Activated CD4-positive, alpha-beta T cell treated with anti-CD3 and anti-CD28 coated beads, Interleukin-2, Interleukin-6, amounts not matched to agents 100 ng/mL and 50 ng/mL, durations not matched to agents 16 hours and 8 hours (primary cell): ENCODE measurements around the gene TMEM222.
"Not testable (repeated sequence)": the region's sequence is repeated elsewhere in the genome, so short reads cannot be mapped to it uniquely, and the experiment has no call there.

Experiments
- DNase-seq: peaks from one replicate; pipeline ENCODE4 v3.0.0-alpha.2; 2020

TMEM222 gene, protein sequence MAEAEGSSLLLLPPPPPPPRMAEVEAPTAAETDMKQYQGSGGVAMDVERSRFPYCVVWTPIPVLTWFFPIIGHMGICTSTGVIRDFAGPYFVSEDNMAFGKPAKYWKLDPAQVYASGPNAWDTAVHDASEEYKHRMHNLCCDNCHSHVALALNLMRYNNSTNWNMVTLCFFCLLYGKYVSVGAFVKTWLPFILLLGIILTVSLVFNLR

GRCh38 chr1:27321813-27322568 is at the start of gene TMEM222:
Gene TMEM222 (plus strand): TSS chr1:27322163. CDS start chr1:27322198, 35 bp downstream.
- peak; percentile 98 for DNase-seq

GRCh38 chr1:27274204-27274603 is 47.8 kb upstream of the TMEM222 start:
- no peak for DNase-seq

DNA sequence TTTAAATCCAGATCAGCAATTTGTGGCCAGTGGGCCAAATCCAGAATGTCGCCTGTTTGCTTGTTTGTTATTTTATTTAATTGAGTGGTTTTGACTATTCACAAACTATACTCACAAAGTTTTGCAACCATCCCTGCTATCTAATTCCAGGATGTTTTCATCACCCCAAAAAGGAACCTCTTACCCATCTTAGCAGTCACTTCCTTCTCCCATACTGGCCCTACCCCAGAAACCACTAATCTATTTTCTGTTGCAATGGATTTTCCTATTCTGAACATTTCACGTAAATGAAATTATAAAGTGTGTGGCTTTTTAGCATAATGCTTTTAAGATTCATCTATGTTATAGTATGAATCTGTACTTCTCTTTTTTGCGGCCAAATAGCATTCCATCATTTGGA is 46.3 kb upstream of the TMEM222 start:
- DNase-seq: no peak

DNA sequence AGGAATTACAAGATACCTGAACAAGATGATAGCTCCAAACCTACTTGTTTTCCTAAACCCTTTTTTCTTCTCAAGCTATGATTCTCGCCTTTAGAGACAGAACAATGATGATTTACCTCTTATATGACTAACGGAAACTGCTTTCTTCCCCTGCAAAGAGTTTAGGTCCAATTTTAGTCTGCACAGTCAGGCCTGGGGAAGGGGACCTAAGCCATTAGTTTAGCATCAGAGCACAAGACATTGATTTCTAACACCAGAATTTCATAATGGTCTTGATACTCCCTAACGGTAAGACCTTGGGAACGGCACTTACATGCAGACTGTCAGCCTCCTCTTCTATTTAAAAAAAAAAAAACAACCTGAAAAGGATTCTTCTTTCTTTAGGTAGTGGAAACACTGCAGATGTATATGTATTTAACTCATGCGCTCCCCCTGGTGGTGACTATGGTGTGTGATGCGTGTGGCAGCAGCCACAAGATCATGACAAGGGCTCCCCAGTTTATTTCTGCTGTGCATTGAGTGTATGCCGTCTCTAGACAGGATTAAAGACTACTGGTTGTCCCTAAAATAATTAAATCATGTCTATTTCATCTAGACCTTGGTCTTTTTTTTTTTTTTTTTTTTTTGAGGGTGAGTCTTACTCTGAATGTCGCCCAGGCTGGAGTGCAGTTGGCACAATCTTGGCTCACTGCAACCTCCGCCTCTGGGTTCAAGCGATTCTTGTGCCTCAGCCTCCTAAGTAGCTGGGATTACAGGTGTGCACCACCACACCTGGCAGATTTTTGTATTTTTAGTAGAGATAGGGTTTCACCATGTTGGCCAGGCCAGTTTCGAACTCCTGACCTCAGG is 37.3 kb upstream of the TMEM222 start:
- DNase-seq: peak; percentile 89

DNA sequence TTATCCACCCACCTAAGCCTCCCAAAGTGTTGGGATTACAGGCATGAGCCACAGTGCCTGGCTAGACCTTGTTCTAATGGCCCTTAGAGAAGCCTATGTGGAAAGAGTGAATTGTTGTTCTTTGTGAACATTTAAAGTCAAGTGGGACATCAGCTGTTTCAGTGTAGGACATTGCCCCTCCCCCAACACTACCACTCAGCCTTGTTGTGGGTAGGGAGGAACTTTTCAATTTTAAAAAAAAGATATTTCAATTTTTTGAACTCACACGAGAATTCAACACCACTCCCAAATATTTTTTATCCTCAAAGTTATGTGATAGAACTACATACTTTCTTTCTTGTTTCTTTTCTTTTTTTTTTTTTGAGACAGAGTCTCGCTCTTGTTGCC is 36.7 kb upstream of the TMEM222 start:
- no peak for DNase-seq

GRCh38 chr1:27285821-27286220 is 36.1 kb upstream of the TMEM222 start:
- DNase-seq: not testable (repeated sequence)

DNA sequence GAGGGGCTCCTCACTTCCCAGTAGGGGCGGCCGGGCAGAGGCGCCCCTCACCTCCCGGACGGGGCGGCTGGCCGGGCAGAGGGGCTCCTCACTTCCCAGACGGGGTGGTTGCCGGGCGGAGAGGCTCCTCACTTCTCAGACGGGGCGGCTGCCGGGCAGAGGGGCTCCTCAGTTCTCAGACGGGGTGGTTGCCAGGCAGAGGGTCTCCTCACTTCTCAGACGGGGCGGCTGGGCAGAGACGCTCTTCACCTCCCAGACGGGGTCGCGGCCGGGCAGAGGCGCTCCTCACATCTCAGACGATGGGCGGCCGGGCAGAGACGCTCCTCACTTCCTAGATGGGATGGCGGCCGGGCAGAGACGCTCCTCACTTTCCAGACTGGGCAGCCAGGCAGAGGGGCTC is 32.8 kb upstream of the TMEM222 start:
- not testable (repeated sequence) for DNase-seq

DNA sequence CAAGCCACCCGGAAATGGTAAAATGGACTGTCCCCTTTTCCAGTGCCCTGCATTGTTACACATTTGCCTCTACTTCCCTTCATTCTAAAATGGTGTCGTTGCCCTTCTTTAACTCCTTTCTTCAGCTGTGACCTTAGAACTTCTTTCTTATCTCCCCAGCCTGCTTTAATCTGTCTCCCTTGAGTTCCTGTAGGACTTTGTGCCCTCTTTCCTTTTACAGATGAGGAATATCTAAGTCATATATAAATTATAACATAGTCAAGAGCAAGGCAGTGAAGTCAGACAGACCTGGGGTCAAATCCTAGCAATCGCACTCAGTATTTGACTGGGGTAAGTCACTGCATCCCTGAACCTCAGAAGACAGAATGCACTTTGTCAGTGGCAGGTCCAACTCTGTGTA is 31.4 kb upstream of the TMEM222 start:
- no peak for DNase-seq

GRCh38 chr1:27292106-27292505 is 29.9 kb upstream of the TMEM222 start:
- DNase-seq: no peak

- DNase-seq: no peak
These were observed 28.0 kb upstream of the TMEM222 start for GRCh38 chr1:27293915-27294314.

DNA sequence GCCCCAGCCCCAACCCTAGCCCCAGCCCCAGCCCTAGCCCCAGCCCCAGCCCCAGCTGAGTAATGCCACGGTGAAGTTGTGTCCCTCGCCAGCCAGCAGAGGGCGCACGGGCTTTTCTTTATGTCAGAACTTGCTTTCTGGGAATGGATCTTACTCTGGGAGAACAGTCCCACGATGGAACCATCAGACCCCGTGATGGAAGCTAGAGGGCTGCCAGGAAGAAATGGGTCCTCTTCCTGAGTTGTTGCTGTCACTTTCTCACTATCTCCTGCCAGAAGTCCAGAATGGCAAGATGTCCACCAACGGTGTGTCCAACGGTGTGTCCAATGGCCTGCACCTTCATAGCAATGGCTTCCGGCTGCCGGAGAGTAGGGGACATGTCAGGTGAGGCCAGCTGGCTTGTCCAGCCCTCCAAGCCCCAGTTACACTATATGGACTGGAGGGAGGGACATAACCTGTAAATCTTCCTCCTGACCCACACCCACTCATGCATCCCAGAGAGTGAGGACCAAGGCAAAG is 25.1 kb upstream of the TMEM222 start:
- DNase-seq: peak; percentile 68

GRCh38 chr1:27297903-27298302 is 24.1 kb upstream of the TMEM222 start:
- no peak for DNase-seq

DNA sequence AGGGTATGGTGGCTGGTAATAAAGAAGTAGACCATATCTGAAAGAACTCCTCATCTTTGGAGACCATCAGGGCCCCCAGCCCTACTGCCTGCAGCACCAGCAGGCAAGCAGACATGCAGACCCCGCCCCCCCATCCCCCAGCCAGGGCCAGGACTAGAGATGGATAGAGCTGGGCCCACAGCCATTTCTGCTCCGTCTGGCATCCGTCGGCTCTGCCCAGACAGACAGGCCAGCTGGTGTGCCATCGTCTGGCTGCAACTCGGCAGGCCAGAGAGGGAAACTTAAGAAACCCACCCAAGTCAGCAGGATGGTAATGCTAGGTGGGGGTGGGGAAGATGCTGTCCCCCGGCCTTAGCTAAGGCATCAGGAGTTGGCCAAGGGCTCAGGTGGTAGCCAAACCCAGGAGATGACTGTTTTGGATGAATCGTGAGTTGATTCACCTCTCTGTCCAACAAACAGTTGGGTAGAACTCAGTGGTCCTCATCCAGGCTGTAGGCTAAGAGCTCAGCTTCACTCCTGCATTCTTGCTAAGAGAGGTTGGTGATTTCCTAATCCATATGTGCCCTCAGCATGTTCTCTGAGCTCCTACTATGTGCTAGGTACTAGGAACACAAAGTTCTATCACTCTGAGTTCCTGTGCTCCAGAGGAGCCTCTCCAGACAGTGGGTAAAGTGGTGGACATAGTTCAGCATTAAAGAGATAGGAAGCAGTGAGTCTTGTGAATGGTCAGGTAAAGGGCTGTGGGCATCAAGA is 23.2 kb upstream of the TMEM222 start:
- DNase-seq: no peak

GRCh38 chr1:27299385-27300271 is 22.3 kb upstream of the TMEM222 start:
- DNase-seq: no peak

DNA sequence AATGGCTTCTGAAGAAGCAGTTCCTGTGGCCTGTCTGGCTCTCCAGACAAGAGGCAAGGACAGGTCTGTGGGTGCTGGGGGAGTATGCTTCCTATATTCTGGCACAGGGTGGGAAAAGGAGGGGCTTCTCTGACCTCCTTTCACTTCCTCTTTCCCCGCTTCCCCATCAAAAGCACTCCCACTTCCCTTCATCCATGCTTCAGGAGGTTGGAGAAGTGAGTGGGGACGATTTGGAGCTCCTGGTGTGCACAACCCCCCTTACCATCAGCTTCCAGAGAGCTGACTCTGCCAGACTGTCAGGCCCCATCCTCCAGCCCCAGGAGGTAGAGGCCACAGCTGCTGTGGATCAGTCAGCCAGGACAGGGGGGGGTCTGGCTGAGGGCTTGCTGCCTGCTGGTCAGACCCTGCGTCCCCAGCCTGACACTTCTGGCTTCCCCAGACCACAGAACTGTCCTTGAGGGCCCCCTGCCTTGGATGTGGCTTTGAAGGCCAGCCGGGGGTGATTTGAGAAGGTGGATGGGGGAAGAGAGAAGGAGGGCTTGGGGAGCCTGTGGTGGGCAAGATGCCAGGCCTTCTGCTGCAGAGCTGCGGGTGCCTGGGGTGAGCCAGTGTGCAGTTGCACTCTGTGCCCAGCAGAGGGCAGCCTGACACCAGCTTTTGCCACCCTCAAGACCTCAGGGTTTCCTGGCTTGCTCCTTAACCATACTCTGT is 21.5 kb upstream of the TMEM222 start:
- DNase-seq: peak; percentile 81

GRCh38 chr1:27301052-27301422 is 20.9 kb upstream of the TMEM222 start:
- DNase-seq: no peak

- no peak for DNase-seq
These were observed 20.3 kb upstream of the TMEM222 start for GRCh38 chr1:27301582-27302199.

GRCh38 chr1:27302612-27303011 is 19.4 kb upstream of the TMEM222 start:
- DNase-seq: no peak

- DNase-seq: no peak
These were observed 18.5 kb upstream of the TMEM222 start for GRCh38 chr1:27303509-27303908.

DNA sequence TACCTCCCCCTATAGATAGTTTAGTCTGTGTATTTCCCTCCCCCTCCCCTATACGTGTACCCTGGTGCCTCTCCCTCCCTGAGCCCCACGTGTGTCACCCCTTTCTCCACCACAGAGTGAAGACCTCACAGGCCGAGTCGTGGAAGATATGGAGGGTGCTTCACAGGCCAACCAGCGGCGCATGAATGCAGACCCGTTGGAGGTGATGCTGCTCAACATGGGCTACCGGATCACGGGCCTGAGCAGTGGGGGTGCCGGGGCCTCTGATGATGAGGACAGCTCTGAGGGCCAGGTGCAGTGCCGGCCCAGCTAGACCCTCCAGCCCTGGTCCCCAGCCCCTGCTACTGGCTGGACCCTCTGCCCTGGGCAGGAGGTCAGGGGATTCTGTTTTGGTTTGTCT is 15.9 kb upstream of the TMEM222 start:
- DNase-seq: no peak
